Measurements from ENCODE around the gene CAMK1. TPM values are rescaled to one million over a fixed set of nuclear protein-coding genes. Genes with fewer than 3 reads are reported as not detected.

The CAMK1 gene
- total RNA-seq, result 10 to 100 TPM in 4 of 10 donors, 1 to 10 TPM in 6; 6.2 to 19.5 (median 8.3) TPM
- polyA plus RNA-seq, result 10 to 100 TPM; 18.3 to 27.1 TPM
- long read RNA-seq, donor 1, transcript CAMK1-201 (12 exons, 1,488 nt), result major isoform, 11 of 20 reads
- long read RNA-seq, donor 1, partial matches to known transcripts, result 2 of 20 reads
- long read RNA-seq, donor 1, other reads (novel, unspliced or antisense), result 7 of 20 reads
- long read RNA-seq, donor 2, transcript CAMK1-201 (12 exons, 1,488 nt), result major isoform, 13 of 18 reads
- long read RNA-seq, donor 2, partial matches to known transcripts, result 3 of 18 reads
- long read RNA-seq, donor 2, other reads (novel, unspliced or antisense), result 2 of 18 reads
- long read RNA-seq, donor 3, transcript CAMK1-201 (12 exons, 1,488 nt), result major isoform, 6 of 12 reads
- long read RNA-seq, donor 3, partial matches to known transcripts, result 1 of 12 reads
- long read RNA-seq, donor 3, other reads (novel, unspliced or antisense), result 5 of 12 reads

GRCh38 chr3:9769426-9770275 lies at the start of gene CAMK1:
Gene CAMK1 (minus strand): TSS chr3:9769947. CDS start chr3:9767749, 2,198 bp downstream.
- WGBS, 2 donors, result 4% methylated on average over 44 to 49 of the region's 49 CpGs
- DNase-seq (peak; percentile 80 to 88), ATAC-seq (peak; percentile 92 to 94 (median 93))

DNA sequence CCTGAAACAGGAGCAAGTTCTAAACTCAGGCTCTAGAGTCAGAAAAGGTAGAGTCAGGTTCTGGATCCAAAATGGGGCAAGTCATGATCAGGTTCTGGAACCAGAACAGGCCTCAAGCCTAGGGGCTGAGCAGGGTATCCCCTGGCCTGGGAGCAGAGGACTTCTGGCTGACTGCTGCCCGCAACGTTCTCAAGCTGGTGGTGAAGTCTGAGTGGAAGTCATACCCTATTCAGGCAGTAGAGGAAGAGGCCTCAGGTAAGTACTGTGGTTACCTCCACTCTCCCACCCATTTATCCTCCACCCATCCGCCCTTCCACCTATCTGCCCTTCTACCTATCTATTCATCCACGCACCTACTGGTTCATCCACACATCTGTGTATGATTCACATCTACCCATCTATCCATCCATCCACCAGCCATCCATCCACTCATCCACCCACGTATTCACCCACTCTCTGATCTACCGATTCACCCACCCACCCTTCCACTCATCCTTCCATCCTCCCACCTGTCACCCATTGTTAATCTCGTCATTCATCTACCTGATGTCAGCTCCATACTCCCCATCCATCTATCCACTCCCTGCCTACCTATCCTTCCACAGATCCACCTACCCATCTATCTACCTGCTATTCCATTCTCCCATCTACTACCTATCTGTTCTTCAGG lies 49.1 kb upstream of the CAMK1 start:
- TF ChIP-seq CTCF (IDR thresholded peaks at IDR 0.05), result no peak
- WGBS, 2 donors, result 83 to 90% methylated on average over 7 of the region's 7 CpGs
- intact Hi-C loops (cut with DNase I), result no loop called here

More at GRCh38 chr3:9769426-9770275, at the start of gene CAMK1:
- intact Hi-C loops (cut with DNase I), result no loop called here
- TF ChIP-seq CTCF (IDR thresholded peaks at IDR 0.05), result no peak
- no peaks in the 10 kb centered on the region for H3K27me3 ChIP-seq
- peaks cover 10 to 50% (median 42%) of the 10 kb centered on the region in 9 donors for H3K4me1 ChIP-seq
- H3K4me3 ChIP-seq, result peak within 1 kb of the TSS; percentile 58 to 91 (median 80)
- no peaks in the 10 kb centered on the region for H3K9me3 ChIP-seq
- H3K36me3 ChIP-seq, result peaks cover 0 to 18% (median 0%) of the 10 kb centered on the region in 9 donors
- H3K27ac ChIP-seq, result peak within 1 kb of the TSS; percentile 70 to 91 (median 86)

DNA sequence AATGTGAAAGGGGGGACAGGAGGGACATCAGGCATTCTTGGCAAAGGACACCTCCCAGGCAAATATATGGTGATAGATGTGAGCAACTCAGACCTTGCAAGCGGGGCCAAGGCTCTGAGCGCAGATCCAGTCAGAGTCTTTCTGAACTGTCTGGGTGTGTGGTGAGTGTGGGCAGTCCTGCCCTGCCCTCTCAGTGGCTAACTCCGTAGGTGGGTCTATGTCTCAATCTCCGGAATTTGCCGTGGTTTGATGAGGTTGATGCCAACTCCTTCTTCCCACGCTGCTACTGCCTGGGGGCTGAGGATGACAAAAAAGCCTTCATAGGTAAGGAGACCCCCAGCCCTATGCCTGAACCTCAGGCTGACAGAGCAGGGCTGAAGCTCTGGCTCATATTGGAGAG lies 47.7 kb upstream of the CAMK1 start:
- Histone ChIP-seq H3K4me3 (no peak overlapping the region), H3K27me3 (no peaks in the 10 kb centered on the region), H3K9me3 (no peaks in the 10 kb centered on the region), H3K4me1 (no peaks in the 10 kb centered on the region), H3K36me3 (peaks cover 0 to 82% (median 4%) of the 10 kb centered on the region in 9 donors), H3K27ac (no peak overlapping the region)
- intact Hi-C loops (cut with DNase I), result no loop called here
- TF ChIP-seq CTCF (IDR thresholded peaks at IDR 0.05), result no peak
- ATAC-seq, result peak in 1 of 8 donors; percentile 13
- DNase-seq, result no peak
- WGBS, 2 donors, result 93 to 97% methylated on average over 6 of the region's 6 CpGs

More for the DNA sequence above, 49.1 kb upstream of the CAMK1 start:
- H3K27me3 ChIP-seq, result no peaks in the 10 kb centered on the region
- H3K9me3 ChIP-seq, result no peaks in the 10 kb centered on the region
- no peak overlapping the region for H3K4me3 ChIP-seq
- ATAC-seq (no peak), DNase-seq (no peak)
- peaks cover 0 to 69% (median 0%) of the 10 kb centered on the region in 9 donors for H3K36me3 ChIP-seq
- H3K27ac ChIP-seq, result no peak overlapping the region
- no peaks in the 10 kb centered on the region for H3K4me1 ChIP-seq

- Histone ChIP-seq H3K4me1 (peaks cover under 1 to 7% (median 2%) of the 10 kb centered on the region in 9 donors), H3K9me3 (no peaks in the 10 kb centered on the region), H3K27ac (no peak overlapping the region), H3K36me3 (peaks cover 0 to 77% (median 4%) of the 10 kb centered on the region in 9 donors), H3K27me3 (no peaks in the 10 kb centered on the region), H3K4me3 (no peak overlapping the region)
- ATAC-seq (no peak), DNase-seq (no peak)
- intact Hi-C loops (cut with DNase I), result no loop called here
- TF ChIP-seq CTCF (IDR thresholded peaks at IDR 0.05), result no peak
- WGBS, 2 donors, result 88 to 94% methylated on average over 9 of the region's 9 CpGs
Measured at GRCh38 chr3:9815986-9816385, 46.2 kb upstream of the CAMK1 start.
